HEK293T (cell line): Measurements from ENCODE around the gene CNOT6.

Experiments used
- ARNT ChIP-seq: fragments of 450-650 bp; IDR thresholded peaks from 2 replicates; pipeline ENCODE4 v1.6.1; 2017; ENCODE audit warnings: mild to moderate bottlenecking
- BHLHE40 ChIP-seq: fragments of 450-650 bp; IDR thresholded peaks from 2 replicates; pipeline ENCODE4 v1.6.1; 2016; ENCODE audit warnings: mild to moderate bottlenecking, moderate library complexity, borderline replicate concordance
- ELF4 ChIP-seq: fragments of 450-650 bp; IDR thresholded peaks from 2 replicates; pipeline ENCODE4 v1.6.1; 2017; ENCODE audit warnings: antibody characterized with exemption
- FOXA1 ChIP-seq: fragments of 450-650 bp; IDR thresholded peaks from 2 replicates; pipeline ENCODE4 v1.6.1; 2016; ENCODE audit warnings: mild to moderate bottlenecking
- FOXK2 ChIP-seq: fragments of 450-650 bp; IDR thresholded peaks from 2 replicates; pipeline ENCODE4 v1.6.1; 2016; ENCODE audit warnings: mild to moderate bottlenecking
- FOXM1 ChIP-seq: fragments of 450-650 bp; IDR thresholded peaks from 2 replicates; pipeline ENCODE4 v1.6.1; 2017; ENCODE audit warnings: mild to moderate bottlenecking, borderline replicate concordance
- HDGF ChIP-seq: fragments of 450-650 bp; IDR thresholded peaks from 2 replicates; pipeline ENCODE4 v1.6.1; 2017; ENCODE audit warnings: antibody characterized with exemption, borderline replicate concordance
- L3MBTL2 ChIP-seq: fragments of 450-650 bp; conservative IDR thresholded peaks from 2 replicates; pipeline ENCODE4 v1.6.1; 2016; ENCODE audit warnings: mild to moderate bottlenecking
- NFRKB ChIP-seq: fragments of 450-650 bp; IDR thresholded peaks from 2 replicates; pipeline ENCODE4 v1.6.1; 2016; ENCODE audit warnings: mild to moderate bottlenecking, moderate library complexity
- PKNOX1 ChIP-seq: fragments of 450-650 bp; IDR thresholded peaks from 2 replicates; pipeline ENCODE4 v1.6.1; 2016
- SP1 ChIP-seq: fragments of 450-650 bp; IDR thresholded peaks from 2 replicates; pipeline ENCODE4 v1.6.1; 2017
- TARDBP ChIP-seq: fragments of 450-650 bp; IDR thresholded peaks from 2 replicates; pipeline ENCODE4 v1.6.1; 2016
- ZNF384 ChIP-seq: fragments of 450-650 bp; IDR thresholded peaks from 2 replicates; pipeline ENCODE4 v1.6.1; 2016

- TF ChIP-seq PKNOX1 = no peak
- TF ChIP-seq BHLHE40 = no peak
- TF ChIP-seq ELF4 = no peak
- TF ChIP-seq SP1 = no peak
- TF ChIP-seq HDGF = no peak
- no peak for TF ChIP-seq L3MBTL2
- no peak for TF ChIP-seq ZNF384
- no peak for TF ChIP-seq FOXM1
- TF ChIP-seq NFRKB = no peak
- no peak for TF ChIP-seq FOXA1
- no peak for TF ChIP-seq TARDBP
- no peak for TF ChIP-seq FOXK2
- no peak for TF ChIP-seq ARNT
Measured at GRCh38 chr5:180575571-180575970, 81.4 kb downstream of the CNOT6 start.
